Islet precursor cell (in vitro differentiated cells): ENCODE data around the gene DPY19L1.
"Not testable (repeated sequence)": the region's sequence is repeated elsewhere in the genome, so short reads cannot be mapped to it uniquely, and the experiment has no call there.

Experiments
- DNase-seq: peaks from one replicate; pipeline ENCODE4 v3.0.0-alpha.2; 2018

DPY19L1 gene

GRCh38 chr7:35030848-35031247 lies 6.4 kb downstream of the DPY19L1 start:
- no peak for DNase-seq

DNA sequence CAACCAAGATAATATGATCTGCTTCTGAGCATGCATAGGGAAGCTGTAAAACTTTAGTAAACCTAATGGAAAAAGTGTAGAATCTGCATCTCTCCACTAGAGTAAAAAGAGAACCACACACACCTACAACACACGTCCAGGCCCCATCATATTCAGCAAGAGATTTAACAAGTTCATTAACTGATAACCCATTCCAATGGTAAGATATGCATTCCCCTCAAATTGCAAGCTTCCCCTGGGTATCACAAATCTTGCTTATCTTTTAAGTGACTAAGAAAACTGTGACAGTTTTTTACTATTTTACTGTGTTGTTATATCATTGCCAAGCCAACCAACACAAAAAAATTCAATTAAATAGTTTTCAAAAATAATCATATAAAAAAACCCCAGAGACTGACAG lies 8.0 kb downstream of the DPY19L1 start:
- no peak for DNase-seq

DNA sequence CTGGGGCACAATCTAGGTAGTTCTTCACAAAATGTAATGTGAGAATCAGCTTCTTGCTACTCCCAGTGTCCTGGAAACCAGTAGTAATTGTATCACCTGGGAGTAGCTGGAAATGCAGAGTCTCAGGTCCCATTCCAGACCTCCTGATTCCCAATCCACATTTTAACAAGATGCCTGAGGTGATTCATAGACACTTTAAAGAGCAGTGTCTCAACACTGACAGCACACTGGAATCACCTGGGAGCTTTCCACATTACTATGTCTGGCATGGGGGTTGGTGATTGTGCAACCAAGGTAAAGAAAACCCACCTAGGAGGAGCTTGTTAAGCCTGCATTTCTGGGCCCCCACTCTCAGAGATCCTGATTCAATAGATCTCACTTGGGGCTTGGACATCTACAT lies 11.1 kb downstream of the DPY19L1 start:
- DNase-seq: peak; percentile 83

- no peak for DNase-seq
Observed at GRCh38 chr7:35025369-35025870, 11.9 kb downstream of the DPY19L1 start.

DNA sequence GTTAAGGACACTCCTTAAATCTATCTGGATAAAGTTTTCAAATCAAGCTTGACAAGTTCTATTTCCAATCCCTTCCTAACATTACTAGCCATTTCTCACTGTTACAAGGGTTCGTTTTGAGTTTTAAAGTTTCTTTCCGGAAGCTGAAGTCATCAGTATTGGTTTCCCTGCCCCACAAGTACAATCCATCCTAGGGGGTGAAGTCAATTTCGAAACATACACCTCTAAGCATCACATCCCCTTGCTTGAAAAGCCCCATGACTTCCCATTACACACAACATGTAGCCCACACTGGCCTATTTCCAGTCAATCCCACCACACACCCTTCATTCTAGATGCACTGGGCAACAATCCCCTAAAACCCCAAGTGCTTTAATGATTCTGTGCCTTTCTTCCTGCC lies 13.0 kb downstream of the DPY19L1 start:
- no peak for DNase-seq

GRCh38 chr7:35022725-35023124 lies 14.6 kb downstream of the DPY19L1 start:
- DNase-seq: no peak

GRCh38 chr7:35021445-35021844 lies 15.8 kb downstream of the DPY19L1 start:
- DNase-seq: no peak

DNA sequence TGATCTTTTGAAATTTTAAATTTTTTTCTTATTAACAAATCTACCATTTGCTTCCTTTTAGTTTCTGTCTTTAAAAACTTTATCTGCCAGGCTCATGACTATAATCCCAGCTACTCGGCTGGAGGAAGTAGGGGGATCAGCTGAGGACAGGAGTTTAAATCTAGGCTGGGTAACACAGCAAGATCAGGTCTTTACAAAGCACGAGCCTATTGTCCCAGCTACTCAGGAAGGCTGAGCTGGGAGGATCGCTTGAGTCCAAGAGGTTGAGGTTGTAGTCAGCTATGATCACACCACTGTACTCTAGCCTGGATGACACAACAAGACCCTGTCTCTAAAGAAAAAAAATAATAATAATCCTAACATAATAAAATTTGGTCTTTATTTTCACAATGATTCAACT lies 17.5 kb downstream of the DPY19L1 start:
- no peak for DNase-seq

GRCh38 chr7:35019179-35019729 lies 18.0 kb downstream of the DPY19L1 start:
- DNase-seq: no peak

GRCh38 chr7:35015346-35015859 lies 21.9 kb downstream of the DPY19L1 start:
- no peak for DNase-seq

DNA sequence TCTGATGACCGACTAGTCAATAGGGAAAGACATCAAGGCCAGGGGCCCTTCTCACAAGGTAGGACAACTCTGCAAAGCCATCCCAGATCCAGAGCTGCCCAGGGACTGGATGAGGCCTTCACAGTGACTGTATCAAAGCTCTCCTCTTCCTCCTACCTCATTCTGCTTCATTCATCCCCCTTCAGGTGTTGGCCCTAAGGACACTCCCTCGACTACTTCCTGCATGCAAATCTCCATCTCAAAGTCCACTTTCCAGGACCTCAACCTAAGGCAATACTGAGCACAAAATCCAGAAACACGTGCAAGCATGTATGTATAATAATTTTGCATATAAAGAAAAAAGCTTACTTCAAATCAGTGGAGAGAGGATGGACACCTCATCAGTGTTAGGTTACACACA lies 25.1 kb downstream of the DPY19L1 start:
- no peak for DNase-seq

DNA sequence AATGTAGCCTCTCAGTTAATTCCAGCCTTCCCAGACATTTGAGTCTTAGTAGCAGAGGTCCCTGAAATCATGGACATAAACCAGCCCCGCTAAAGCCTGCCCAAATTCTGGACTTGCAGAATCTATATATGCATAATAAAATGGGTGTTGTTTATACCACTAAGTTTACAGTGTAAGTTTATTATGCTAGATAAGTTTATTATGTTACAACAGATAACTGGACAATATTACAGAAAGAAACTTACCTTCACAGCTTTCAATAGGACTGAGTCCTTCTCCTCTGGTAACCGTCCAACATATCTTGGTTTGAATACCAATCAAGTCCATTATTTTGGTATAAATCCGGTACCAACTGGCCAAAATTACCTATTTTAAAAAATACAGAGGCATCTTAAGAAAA lies 26.2 kb downstream of the DPY19L1 start:
- no peak for DNase-seq

DNA sequence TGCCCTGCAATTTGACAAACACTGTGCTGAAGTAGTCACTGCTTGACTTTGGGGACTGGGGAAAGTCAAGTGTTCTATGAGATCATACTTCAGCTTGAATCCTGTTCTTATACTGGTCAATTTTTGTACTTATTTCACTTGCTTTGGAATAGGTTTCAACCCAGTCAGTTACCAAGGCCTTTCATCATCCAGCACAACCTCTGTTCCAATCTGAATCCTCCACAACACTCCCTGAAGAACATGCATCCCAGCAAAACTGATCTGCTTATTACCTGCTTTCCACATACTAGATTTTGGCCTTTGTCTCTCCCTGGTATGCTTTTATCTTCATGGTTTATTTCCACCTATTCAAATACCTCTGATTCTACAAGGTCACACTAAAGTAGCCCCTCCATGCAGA lies 29.5 kb downstream of the DPY19L1 start:
- no peak for DNase-seq

GRCh38 chr7:35004531-35005095 lies 32.7 kb downstream of the DPY19L1 start:
- DNase-seq: peak; percentile 90

GRCh38 chr7:35003679-35004303 lies 33.5 kb downstream of the DPY19L1 start:
- DNase-seq: peak; percentile 98

GRCh38 chr7:35003177-35003650 lies 34.1 kb downstream of the DPY19L1 start:
- DNase-seq: peak; percentile 63

- DNase-seq: not testable (repeated sequence)
Observed at GRCh38 chr7:34998335-34998734, 39.0 kb downstream of the DPY19L1 start.

DNA sequence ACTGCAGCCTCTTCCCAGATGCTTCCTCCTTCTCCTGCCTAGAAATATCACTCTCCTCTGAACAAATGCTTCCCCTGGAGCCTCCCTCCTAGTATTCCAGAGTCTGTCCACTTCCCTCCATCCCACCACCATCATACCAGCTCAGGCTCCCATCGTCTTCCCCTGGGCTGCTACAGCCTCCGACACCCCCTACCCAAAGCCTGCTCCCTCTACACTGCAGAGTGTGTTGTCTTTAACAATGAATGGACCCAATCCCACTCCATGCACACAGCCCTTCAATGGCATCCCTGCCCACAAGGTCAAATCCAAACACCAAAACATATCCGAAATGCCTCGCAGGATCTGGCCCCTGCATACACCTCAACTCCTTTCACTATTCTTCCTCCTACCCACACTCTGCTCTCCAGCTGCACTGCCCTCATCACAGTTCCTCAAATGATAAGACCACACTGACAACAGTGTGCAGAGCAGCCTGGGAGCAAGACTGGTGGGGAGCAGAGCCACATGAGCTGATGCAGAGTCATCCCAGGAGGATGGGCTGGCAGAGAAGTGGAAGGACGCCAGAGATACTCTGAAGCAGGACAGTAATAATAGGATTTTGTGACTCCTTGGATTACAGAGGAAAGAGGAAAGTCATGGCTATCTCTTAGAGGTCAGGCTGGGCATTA lies 40.7 kb downstream of the DPY19L1 start:
- not testable (repeated sequence) for DNase-seq

DNA sequence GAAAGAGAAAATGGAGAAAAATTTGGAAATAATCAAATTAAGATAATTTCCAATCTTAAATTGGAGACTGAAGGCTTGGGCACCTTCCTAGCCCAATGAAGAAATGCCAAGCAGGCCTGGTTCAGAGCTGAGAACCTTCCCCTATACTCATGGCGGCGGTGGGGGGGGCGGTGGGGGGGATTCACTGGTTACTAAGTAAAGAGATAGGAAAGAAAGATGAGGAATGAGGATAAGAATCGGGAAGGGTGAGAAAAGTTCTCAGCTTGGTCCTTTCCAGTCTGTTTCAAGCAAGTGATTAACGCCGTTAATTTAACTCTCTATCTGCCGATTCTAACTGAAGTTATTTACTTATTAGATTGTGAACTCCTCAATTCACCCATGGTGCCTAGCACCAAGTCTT lies 41.5 kb downstream of the DPY19L1 start:
- no peak for DNase-seq

GRCh38 chr7:34991938-34992840 lies 45.1 kb downstream of the DPY19L1 start:
- DNase-seq: no peak

GRCh38 chr7:34988442-34989125 lies 48.7 kb downstream of the DPY19L1 start:
- DNase-seq: not testable (repeated sequence)

GRCh38 chr7:34985155-34985554 lies 52.1 kb downstream of the DPY19L1 start:
- not testable (repeated sequence) for DNase-seq
